K562 (cell line): ENCODE results near the gene PPP1R13B. TPM values are rescaled to one million over a fixed set of nuclear protein-coding genes. Genes with fewer than 3 reads are reported as not detected.
"Not testable (repeated sequence)": the region's sequence is repeated elsewhere in the genome, so short reads cannot be mapped to it uniquely, and the experiment has no call there.

ENCODE experiments used
- ATAC-seq: fragments of 200-7000 bp; cut with Tn5 transposase; 3 replicates; pipeline ENCODE4 v1.9.1; 2020; ENCODE audit warnings: moderate library complexity
- BruUV-seq: library from RNA; stranded (reverse); fragments of 400-500 nt; replicated peaks from 2 replicates; lab custom pipeline; 2021; lab: Mats Ljungman, UMichigan
- CTCF ChIA-PET: fragments of 300-600 bp; formaldehyde crosslinking; extraction: SDS; loops from one replicate; lab custom pipeline; 2021; ENCODE audit warnings: low intra/inter-chr PET ratio; lab: Yijun Ruan, JAX
- POLR2A ChIA-PET: fragments of 300-600, 350-650 bp; sonication (Branson Sonifier 250); formaldehyde crosslinking; extraction: SDS; loops from one replicate; lab custom pipeline; 2021; ENCODE audit warnings: antibody characterized with exemption, inconsistent platforms; lab: Yijun Ruan, JAX
- DNase-seq, 4 experiments: peaks; one replicate each; pipeline versions ENCODE4 v3.0.0 to v3.0.0-alpha.2; 2011 to 2018; ENCODE audit warnings: low spot score in 3 of 4, mixed read lengths in 3 of 4; ENCODE audit errors: extremely low read depth in 1 of 4
- FAIRE-seq: peaks from 2 replicates; lab custom pipeline; 2011; peaks lifted over from hg19 to GRCh38; lab: Jason Lieb, UNC
- H2AFZ ChIP-seq: 2 replicates; pipeline ENCODE4 v1.6.0; 2011; ENCODE audit warnings: low read depth, low read length, control low read depth, inconsistent platforms
- H3K27ac ChIP-seq: fragments of 200-600 bp; 3 replicates; pipeline ENCODE4 v1.8.0; 2011; ENCODE audit warnings: low read depth, mild to moderate bottlenecking, control low read depth, inconsistent platforms, low read length, moderate library complexity, mixed read lengths; ENCODE audit errors: extremely low read depth
- H3K27me3 ChIP-seq, 2 experiments: fragments of 300-600 bp in 1 of 2; 2 replicates in 1 of 2; 3 replicates in 1 of 2; pipeline versions ENCODE4 v1.6.0 to v1.8.0; 2011; ENCODE audit warnings: inconsistent platforms in 2 of 2, low read length in 2 of 2, mild to moderate bottlenecking in 1 of 2, mixed read lengths in 1 of 2, moderate library complexity in 1 of 2; ENCODE audit not compliant: control insufficient read depth in 2 of 2, insufficient read depth in 2 of 2
- H3K36me3 ChIP-seq: fragments of 300-600 bp; 3 replicates; pipeline ENCODE4 v1.8.0; 2011; ENCODE audit warnings: mild to moderate bottlenecking, low read length, inconsistent platforms; ENCODE audit not compliant: control insufficient read depth, insufficient read depth
- H3K4me1 ChIP-seq, 2 experiments: fragments of 200-600 bp in 1 of 2; replicated peaks in 1 of 2; 2 replicates in 1 of 2; 3 replicates in 1 of 2; pipeline versions ENCODE4 v1.5.1 to v1.8.0; 2011; ENCODE audit warnings: inconsistent platforms in 2 of 2, low read length in 2 of 2, mild to moderate bottlenecking in 1 of 2, mixed read lengths in 1 of 2, moderate library complexity in 1 of 2; ENCODE audit not compliant: control insufficient read depth in 2 of 2, insufficient read depth in 2 of 2
- H3K4me2 ChIP-seq: 2 replicates; pipeline ENCODE4 v1.6.1; 2011; ENCODE audit warnings: low read length, control low read depth, inconsistent platforms, mixed read lengths; ENCODE audit not compliant: insufficient read depth
- H3K4me3 ChIP-seq: fragments of 200-600 bp; sonication (generic), shearing (Covaris generic); 2 replicates; pipeline ENCODE4 v1.5.1; 2016; ENCODE audit warnings: control low read depth, inconsistent platforms
- H3K79me2 ChIP-seq: fragments of 200-600 bp; 3 replicates; pipeline ENCODE4 v1.8.0; 2011; ENCODE audit warnings: low read length, inconsistent platforms; ENCODE audit not compliant: control insufficient read depth, insufficient read depth
- H3K9ac ChIP-seq, 2 experiments: 2 replicates each; pipeline versions ENCODE4 v1.6.0 to v1.6.1; 2011; ENCODE audit warnings: low read depth in 2 of 2, low read length in 2 of 2, control low read depth in 1 of 2, inconsistent platforms in 1 of 2, mild to moderate bottlenecking in 1 of 2, mixed read lengths in 1 of 2; ENCODE audit not compliant: insufficient read depth in 1 of 2
- H3K9me1 ChIP-seq: one replicate; pipeline ENCODE4 v1.6.0; 2011; ENCODE audit warnings: inconsistent platforms, mild to moderate bottlenecking, low read length, moderate library complexity; ENCODE audit not compliant: control insufficient read depth, insufficient read depth
- H3K9me3 ChIP-seq: replicated peaks from 2 replicates; pipeline ENCODE4 v1.5.1; 2011; ENCODE audit warnings: low read depth, low read length, inconsistent platforms; ENCODE audit not compliant: control insufficient read depth, insufficient read depth
- H4K20me1 ChIP-seq: replicated peaks from 2 replicates; pipeline ENCODE4 v1.6.1; 2011; ENCODE audit warnings: low read length, inconsistent platforms, mixed read lengths; ENCODE audit not compliant: control insufficient read depth, insufficient read depth
- CREM ChIP-seq: IDR thresholded peaks from 2 replicates; pipeline ENCODE4 v1.6.1; 2014; ENCODE audit warnings: antibody characterized with exemption, low read depth
- CTCF ChIP-seq, 3 experiments: IDR thresholded peaks in 2 of 3; conservative IDR thresholded peaks in 1 of 3; 2 replicates each; pipeline ENCODE4 v1.5.1; 2011 to 2012; ENCODE audit warnings: low read length in 3 of 3, mild to moderate bottlenecking in 3 of 3, control low read depth in 2 of 3, improper control_type of control experiment in 1 of 3, inconsistent platforms in 1 of 3, low read depth in 1 of 3, mixed read lengths in 1 of 3, moderate library complexity in 1 of 3; ENCODE audit not compliant: insufficient read depth in 2 of 3
- ETV5 ChIP-seq: sonication (generic); formaldehyde crosslinking; IDR thresholded peaks from 2 replicates; pipeline ENCODE4 v1.4.0; 2020; ENCODE audit warnings: low read depth, mild to moderate bottlenecking, missing genetic modification reagents
- KAT2B ChIP-seq: IDR thresholded peaks from one replicate; pipeline ENCODE4 v1.6.1; 2012; ENCODE audit warnings: low read depth, mild to moderate bottlenecking, control low read depth, inconsistent platforms, low read length, moderate library complexity
- RAD21 ChIP-seq, 2 experiments: fragments of 250-450 bp in 1 of 2; fragments of 450-650 bp in 1 of 2; sonication (Bioruptor Pico) in 1 of 2; formaldehyde crosslinking in 1 of 2; IDR thresholded peaks in 1 of 2; conservative IDR thresholded peaks in 1 of 2; 2 replicates each; pipeline versions ENCODE4 v1.4.0 to v1.8.0; 2020 to 2022; ENCODE audit warnings: mild to moderate bottlenecking in 2 of 2, moderate library complexity in 1 of 2
- RBM39 ChIP-seq: fragments of 200-400 bp; formaldehyde crosslinking; optimal IDR thresholded peaks from 2 replicates; pipeline ENCODE3; 2018; ENCODE audit warnings: low read depth, low read length
- THAP7 ChIP-seq: fragments of 250-450 bp; sonication (Bioruptor Pico); IDR thresholded peaks from 2 replicates; pipeline ENCODE4 v1.5.0; 2021
- ZBTB26 ChIP-seq: fragments of 450-650 bp; formaldehyde crosslinking; IDR thresholded peaks from 2 replicates; pipeline ENCODE4 v1.4.0; 2022; ENCODE audit warnings: missing genetic modification characterization
- ZNF24 ChIP-seq: fragments of 450-650 bp; IDR thresholded peaks from 2 replicates; pipeline ENCODE4 v1.6.1; 2016
- WGBS: fragments of 100-300 bp; shearing (Covaris generic); methylation state at CpG from one replicate; pipeline ENCODE4 v1.1.6; 2016; ENCODE audit warnings: low coverage, mixed read lengths; ENCODE audit not compliant: insufficient coverage; ENCODE audit errors: missing lambda C conversion rate; 5-methylcytosine and 5-hydroxymethylcytosine counted together
- in situ Hi-C: fragments of 300-500 bp; cut with MboI; formaldehyde crosslinking; loops from 4 replicates; pipeline ENCODE4 v1.15.0; 2018; ENCODE audit warnings: inconsistent platforms, mixed read lengths
- intact Hi-C: fragments of 100-400 bp; cut with micrococcal nuclease; formaldehyde crosslinking; loops from 2 replicates; pipeline ENCODE4 v1.14.2; 2022
- polyA plus RNA-seq, 8 experiments: library from polyadenylated mRNA; depleted of rRNA in 4 of 8; stranded (reverse) in 5 of 8; unstranded in 3 of 8; fragments of >200 nt; fragmentation: Nextera tagmentation in 2 of 8; fragmentation: Illumina TruSeq in 1 of 8; extraction: Ambion mirVana in 2 of 8; extraction: Trizol in 1 of 8; gene quantifications; 2 replicates each; pipeline versions ENCODE4 v1.2.1 to v1.2.3, GENCODE V29; 2011 to 2014; ENCODE audit warnings: inconsistent platforms in 1 of 8, missing spikeins in 1 of 8
- total RNA-seq, 7 experiments: library from RNA; depleted of rRNA in 6 of 7; stranded (reverse); fragments of >200 nt in 6 of 7; fragmentation: Illumina TruSeq in 2 of 7; extraction: Trizol in 2 of 7; gene quantifications; 2 replicates each; pipeline versions ENCODE4 v1.2.1 to v1.2.3, GENCODE V29; 2011 to 2021; ENCODE audit warnings: low replicate concordance in 1 of 7
- TF ChIP-seq, protein P1 (sequence below): fragments of 450-650 bp; formaldehyde crosslinking; IDR thresholded peaks from 2 replicates; pipeline ENCODE4 v1.4.0; 2020; ENCODE audit warnings: mild to moderate bottlenecking, moderate library complexity

The PPP1R13B gene
- total and polyA plus RNA-seq, 9 of the 15 experiments (the other 6 are each of a cell fraction or from before 2014, with no cell fraction given), result 0.03 to 1.7 (median 0.15) TPM

DNA sequence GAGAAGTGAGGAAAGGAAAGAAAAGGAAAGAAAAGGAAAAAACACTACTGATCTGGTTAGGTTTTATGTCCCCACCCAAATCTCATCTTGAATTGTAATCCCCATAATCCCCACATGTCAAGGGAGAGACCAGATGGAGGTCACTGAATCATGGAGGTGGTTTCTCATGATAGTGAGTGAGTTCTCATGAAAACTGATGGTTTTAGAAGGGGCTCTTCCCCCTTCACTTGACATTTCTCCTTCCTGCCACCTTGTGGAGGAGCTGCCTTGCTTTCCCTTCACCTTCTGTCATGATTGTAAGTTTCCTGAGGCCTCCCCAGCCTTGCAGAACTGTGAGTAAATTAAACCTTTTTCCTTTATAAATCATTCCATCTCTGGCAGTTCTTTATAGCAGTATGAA is 54.2 kb downstream of the PPP1R13B start:
- H3K27me3 ChIP-seq, result peaks cover 0 to 13% of the 10 kb centered on the region in 2 experiments; a peak in 4 of 5 replicates
- H4K20me1 ChIP-seq, H3K27ac ChIP-seq, in situ Hi-C loops, H3K4me2 ChIP-seq, H3K9me1 ChIP-seq, H3K79me2 ChIP-seq, H3K4me1 ChIP-seq, H3K9me3 ChIP-seq, intact Hi-C loops, ATAC-seq, BruUV-seq, POLR2A ChIA-PET, H3K9ac ChIP-seq, FAIRE-seq, H3K4me3 ChIP-seq, CTCF ChIA-PET, H2AFZ ChIP-seq: not testable (repeated sequence)
- DNase-seq, result peak in 1 of 4 experiments; percentile 13
- peak in 2 of 3 experiments; percentile 7 to 13; a peak in 1 of 6 replicates for TF ChIP-seq CTCF (IDR thresholded peaks at IDR 0.05 in 2 of 3, conservative IDR thresholded peaks at IDR 0.05 in 1 of 3; ENCODE audit: insufficient read depth in 2 of 3, low read depth in 1 of 3, low read length in 3 of 3)
- TF ChIP-seq RAD21 (CRISPR knock-in tag; conservative IDR thresholded peaks at IDR 0.05 in 1 of 2, IDR thresholded peaks at IDR 0.05 in 1 of 2), result peak in 1 of 2 experiments; percentile 13; a peak in 1 of 4 replicates
- TF ChIP-seq, all 486 proteins: peak for 2; not testable (repeated sequence) for 484
- H3K36me3 ChIP-seq, result not testable (repeated sequence)

DNA sequence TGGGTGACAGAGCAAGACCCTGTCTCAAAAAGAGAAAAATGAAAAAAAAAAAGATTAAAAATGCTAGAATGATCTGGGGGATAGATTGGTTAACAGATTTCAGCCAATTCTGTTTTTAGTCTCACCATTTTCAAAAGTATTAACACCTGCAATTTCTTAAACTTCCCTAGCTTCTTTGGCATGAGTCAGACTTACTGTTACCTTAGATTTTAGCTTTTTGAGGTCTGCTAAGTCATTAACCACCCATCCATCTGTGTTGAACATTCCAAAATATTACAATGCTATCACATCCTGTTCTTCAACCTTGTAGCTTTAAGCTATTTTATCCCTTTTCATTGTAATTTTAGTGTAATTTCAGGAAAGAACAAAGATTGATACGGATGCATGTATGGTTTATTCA is 59.3 kb downstream of the PPP1R13B start:
- H3K4me1 ChIP-seq, result no peaks in the 10 kb centered on the region
- FAIRE-seq, result no peak
- no peak overlapping the region for H2AFZ ChIP-seq
- H4K20me1 ChIP-seq, result no peaks in the 10 kb centered on the region
- no peak overlapping the region for H3K4me2 ChIP-seq
- H3K9me3 ChIP-seq, result no peaks in the 10 kb centered on the region
- no peaks in the 10 kb centered on the region for H3K9me1 ChIP-seq
- no peak for DNase-seq
- H3K27me3 ChIP-seq, result peaks cover 0 to 3% of the 10 kb centered on the region in 2 experiments; a peak in 2 of 5 replicates
- in situ Hi-C loops, result no loop called here
- ChIA-PET CTCF (no interaction called here), POLR2A (interaction anchor here (0.7 to 1.2 kb wide), 2 partner anchors 17 to 18 kb away, joined by 3 read pairs; no protein-coding TSS in a partner anchor)
- WGBS, result 0% methylated on average over 1 of the region's 1 CpG
- no peak overlapping the region for H3K9ac ChIP-seq
- intact Hi-C loops, result no loop called here
- no peak for ATAC-seq
- H3K36me3 ChIP-seq, result no peaks in the 10 kb centered on the region
- no TSS peak for BruUV-seq
- H3K79me2 ChIP-seq, result no peaks in the 10 kb centered on the region
- H3K4me3 ChIP-seq, result no peak overlapping the region
- H3K27ac ChIP-seq, result no peak overlapping the region
- no peak for TF ChIP-seq RBM39
- TF ChIP-seq THAP7, result no peak
- TF ChIP-seq ZBTB26 (CRISPR knock-in tag), result no peak
- TF ChIP-seq CREM, result no peak
- no peak for TF ChIP-seq ETV5
- TF ChIP-seq, protein P1, sequence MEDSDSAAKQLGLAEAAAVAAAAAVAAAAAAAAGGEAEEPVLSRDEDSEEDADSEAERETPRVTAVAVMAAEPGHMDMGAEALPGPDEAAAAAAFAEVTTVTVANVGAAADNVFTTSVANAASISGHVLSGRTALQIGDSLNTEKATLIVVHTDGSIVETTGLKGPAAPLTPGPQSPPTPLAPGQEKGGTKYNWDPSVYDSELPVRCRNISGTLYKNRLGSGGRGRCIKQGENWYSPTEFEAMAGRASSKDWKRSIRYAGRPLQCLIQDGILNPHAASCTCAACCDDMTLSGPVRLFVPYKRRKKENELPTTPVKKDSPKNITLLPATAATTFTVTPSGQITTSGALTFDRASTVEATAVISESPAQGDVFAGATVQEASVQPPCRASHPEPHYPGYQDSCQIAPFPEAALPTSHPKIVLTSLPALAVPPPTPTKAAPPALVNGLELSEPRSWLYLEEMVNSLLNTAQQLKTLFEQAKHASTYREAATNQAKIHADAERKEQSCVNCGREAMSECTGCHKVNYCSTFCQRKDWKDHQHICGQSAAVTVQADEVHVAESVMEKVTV (CRISPR knock-in tag), result no peak
- TF ChIP-seq ZNF24, result no peak
- no peak for TF ChIP-seq KAT2B
